GM18502 (cell line): ENCODE results near the gene UTP3.
"Not testable (repeated sequence)": the region's sequence is repeated elsewhere in the genome, so short reads cannot be mapped to it uniquely, and the experiment has no call there.

Experiments used
- ATAC-seq: cut with Tn5 transposase; IDR thresholded peaks from one replicate; pipeline ENCODE4 v1.9.1; 2021; ENCODE audit warnings: mild to moderate bottlenecking; ENCODE audit not compliant: unreplicated experiment, poor library complexity

UTP3 gene, protein sequence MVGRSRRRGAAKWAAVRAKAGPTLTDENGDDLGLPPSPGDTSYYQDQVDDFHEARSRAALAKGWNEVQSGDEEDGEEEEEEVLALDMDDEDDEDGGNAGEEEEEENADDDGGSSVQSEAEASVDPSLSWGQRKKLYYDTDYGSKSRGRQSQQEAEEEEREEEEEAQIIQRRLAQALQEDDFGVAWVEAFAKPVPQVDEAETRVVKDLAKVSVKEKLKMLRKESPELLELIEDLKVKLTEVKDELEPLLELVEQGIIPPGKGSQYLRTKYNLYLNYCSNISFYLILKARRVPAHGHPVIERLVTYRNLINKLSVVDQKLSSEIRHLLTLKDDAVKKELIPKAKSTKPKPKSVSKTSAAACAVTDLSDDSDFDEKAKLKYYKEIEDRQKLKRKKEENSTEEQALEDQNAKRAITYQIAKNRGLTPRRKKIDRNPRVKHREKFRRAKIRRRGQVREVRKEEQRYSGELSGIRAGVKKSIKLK

DNA sequence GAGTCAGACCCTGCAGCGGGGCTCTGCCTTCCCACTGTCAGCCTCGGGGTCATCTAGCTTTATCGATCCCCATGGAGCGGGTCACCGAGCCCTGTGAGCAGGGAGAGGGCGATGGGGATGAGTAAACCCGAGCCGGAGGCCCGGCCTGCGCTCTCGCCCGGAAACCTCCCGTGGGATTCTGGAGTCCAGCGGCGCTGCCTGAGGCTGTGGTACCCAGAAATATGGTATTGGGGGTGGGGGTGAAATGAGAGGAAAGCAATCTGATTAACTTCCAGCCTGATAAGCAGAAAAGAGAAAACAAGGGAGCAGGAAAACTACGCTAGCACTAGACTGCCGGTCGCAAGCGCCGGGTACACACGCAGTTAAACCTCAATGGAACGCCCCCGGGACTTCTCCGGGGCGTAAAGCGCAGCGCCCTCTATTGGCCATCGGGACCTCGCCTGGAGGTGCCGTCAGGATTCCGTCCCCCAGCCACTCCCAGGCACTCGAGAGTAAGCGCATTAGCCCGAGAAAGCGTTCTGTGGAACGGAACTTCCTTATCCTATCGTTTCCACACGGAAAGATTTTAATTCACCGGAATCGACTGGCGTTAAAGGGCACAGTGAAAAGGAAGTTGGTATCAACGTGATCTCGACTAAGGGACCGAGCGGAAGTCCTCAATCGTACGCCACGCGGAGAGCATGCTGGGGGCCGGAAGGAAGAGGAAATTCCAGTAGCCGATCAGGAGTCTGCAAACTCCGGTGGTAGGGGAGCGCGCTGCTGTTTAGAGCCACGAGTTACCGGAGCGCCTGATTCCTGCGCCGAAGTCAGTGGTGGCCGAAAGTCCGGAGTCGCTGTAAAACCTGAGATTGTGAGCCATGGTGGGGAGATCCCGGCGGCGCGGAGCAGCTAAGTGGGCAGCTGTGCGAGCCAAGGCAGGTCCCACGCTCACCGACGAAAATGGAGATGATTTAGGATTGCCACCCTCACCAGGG is at the start of gene UTP3:
Gene UTP3 (plus strand): TSS at position 712 of the 974 bp plus-strand sequence. CDS start 146 bp downstream, at position 858.
- ATAC-seq: peak; percentile 94

DNA sequence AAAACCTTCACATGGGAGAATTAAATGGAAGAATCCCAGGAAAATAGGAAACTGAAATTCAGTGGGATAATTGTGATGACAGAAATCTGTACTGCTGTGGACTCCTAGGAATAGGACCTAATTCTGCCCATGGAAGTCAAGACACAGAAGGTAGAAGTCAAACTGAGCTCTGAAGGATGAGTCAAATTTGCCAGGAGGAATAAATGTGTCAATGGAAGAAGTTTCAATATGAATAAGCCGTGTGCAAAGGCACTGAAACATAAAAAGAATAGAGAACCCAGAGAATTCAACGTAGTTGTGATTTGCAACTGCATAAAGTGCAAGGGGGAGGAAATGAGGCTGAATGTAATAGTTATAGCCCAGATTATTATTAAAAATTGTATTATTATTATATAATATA is 48.1 kb upstream of the UTP3 start:
- ATAC-seq: peak; percentile 86

DNA sequence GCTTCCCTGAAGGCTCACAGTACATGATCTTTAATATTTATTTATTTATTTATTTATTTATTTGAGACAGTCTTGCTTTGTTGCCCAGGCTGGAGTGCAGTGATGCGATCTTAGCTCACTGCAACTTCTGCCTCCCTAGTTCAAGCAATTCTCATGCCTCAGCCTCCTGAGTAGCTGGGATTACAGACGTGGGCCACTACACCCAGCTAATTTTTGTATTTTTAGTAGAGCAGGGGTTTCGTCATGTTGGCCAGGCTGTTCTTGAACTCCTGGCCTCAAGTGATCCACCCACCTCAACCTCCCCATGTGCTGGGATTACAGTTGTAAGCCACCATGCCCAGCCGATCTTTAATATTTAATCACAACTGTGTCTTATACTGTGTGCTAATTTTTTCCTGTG is 37.6 kb upstream of the UTP3 start:
- not testable (repeated sequence) for ATAC-seq

DNA sequence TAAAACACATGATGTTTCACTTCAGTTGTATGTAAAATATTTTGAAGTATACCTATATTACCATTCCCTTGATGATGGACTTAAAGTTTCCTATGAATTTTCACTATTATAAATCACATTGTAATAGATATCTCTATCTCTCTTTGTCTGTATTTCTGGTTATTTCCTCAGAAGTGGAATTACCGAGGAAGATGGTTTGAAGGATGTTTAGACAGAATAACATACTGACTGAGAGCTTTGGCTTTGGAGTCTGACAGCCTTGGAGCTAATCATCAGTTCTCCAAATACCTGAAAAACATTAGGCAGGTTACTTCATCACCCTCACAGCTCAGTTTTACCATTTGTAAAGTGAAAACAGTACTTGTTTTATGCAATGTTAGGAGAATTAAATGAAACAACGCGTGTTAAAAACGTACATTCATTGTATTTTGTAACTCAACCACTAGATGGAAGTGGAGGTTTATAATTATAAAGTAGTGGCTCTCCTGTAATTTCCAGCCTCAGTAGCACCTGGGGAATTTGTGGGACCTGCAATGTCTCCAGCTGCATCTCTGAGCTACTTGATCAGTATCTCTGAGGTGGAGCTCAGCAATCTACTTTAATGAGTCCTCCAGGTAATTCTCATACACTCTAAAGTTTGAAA is 36.3 kb upstream of the UTP3 start:
- peak; percentile 62 for ATAC-seq

DNA sequence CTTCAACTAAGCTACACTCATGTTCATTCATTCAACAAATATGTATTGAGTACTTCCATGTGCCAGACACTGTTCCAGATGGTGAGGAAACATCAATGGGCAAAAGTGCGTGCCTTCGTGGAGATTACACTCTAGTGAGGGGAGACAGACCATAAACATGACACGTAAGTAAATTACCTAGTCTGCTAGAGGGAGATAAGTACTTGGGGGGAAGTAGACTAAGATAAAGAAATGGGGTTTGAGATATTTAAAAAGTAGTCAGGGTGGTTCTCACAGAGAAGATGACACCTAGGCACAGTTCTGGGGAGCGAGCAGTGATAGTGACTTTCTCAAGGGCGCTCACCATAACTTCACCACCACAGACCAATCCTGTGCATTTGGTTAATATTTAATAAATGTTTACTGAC is 33.7 kb upstream of the UTP3 start:
- no peak for ATAC-seq

DNA sequence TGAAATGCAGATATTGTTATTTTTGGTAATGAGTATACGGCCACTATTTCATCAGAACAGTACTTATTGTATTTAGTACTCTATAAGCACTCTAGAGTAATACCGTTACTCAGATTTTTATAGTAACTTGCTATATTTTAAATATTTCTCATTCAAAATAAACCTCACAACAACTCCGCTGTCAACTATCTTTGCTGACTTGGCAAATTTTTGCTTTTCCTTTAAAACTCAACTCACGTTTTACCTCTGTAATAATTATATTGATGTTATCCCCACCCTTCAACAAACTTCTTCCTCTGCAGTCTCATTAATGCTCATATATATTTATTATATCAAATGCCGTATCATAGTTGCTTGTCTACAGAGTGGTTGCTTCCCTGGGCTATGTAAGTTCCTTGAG is 31.0 kb upstream of the UTP3 start:
- ATAC-seq: no peak

DNA sequence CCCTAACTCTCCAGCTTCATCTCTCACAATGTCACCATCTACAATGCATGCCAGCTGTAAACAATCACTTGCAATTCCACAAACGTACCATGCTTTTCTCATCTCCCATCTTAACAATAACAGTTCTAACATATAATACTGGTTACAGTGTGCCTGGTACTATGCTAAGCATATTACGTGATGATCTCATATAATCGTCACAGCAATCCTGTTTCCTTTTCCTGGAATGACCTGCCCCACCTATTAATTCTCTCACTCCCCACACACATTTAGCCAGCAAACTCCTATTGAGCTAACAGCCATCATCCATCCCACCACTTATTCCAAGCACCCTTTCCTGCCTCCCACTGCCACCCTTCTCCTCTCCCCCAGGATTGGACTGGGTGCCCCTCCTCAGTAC is 29.9 kb upstream of the UTP3 start:
- no peak for ATAC-seq

DNA sequence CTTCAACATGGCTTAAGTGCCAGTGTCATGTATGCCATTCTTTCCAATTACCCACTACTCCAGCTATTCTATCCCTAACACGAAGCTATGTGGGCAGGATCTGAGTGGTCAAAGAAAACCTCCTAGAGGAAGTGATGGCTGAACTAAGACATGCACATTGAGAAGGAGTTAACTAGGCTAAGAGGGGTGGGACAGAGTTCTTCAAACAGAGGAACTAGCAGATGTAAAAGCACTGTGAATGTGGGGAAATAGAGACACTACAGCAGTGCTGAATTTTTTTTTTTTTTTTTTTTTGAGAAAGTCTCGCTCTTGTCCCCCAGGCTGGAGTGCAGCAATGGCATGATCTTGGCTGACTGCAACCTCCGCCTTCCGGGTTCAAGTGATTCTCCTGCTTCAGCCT is 28.2 kb upstream of the UTP3 start:
- no peak for ATAC-seq

DNA sequence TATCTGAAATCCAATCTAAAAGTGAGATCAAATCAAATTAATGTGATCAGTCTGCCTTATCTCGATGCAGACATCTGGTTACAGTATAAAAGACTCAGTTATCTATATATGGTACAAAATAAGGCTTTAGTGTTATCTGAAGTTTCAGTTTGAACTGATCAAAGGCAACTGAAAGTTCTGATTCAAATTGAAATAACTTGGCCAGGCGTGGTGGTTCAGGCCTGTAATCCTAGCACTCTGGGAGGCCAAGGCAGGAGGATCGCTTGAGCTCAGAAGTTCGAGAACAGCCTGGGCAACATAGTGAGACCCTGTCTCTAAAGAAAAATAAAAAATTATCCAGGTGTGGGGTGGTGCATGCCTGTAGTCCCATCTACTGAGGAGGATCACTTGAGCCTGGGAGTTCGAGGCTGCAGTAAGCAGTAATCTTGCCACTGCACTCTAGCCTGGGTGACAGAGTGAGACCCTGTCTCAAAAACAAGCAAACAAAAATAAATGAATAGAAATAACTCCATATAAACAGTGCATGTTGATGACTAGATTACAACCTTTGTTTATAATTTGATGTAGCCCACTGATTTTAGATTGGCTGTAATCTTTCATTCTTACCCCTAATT is 26.9 kb upstream of the UTP3 start:
- peak; percentile 76 for ATAC-seq

DNA sequence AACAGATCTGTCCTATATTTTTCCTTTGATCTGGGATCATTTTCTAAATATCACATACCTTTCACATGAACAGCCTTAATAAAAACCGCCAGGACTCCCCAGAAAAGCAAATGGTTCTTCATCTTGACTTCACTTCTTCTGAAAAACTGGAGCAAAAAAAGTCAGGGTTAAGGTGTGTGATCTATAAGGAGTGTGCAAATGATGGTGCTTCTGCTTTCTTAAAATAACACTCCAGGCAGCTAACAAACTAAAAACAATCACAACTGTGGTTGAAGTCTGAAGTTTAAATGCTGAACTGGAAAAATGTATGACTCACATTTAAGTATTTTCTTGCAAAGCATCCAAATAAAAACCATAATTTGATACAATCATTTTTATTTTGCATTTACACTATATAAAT is 22.0 kb upstream of the UTP3 start, which contains the start of gene JCHAIN:
Gene JCHAIN (minus strand): TSS at position 140 of the 400 bp plus-strand sequence. CDS start 18 bp downstream, at position 122.
- peak; percentile 63 for ATAC-seq

DNA sequence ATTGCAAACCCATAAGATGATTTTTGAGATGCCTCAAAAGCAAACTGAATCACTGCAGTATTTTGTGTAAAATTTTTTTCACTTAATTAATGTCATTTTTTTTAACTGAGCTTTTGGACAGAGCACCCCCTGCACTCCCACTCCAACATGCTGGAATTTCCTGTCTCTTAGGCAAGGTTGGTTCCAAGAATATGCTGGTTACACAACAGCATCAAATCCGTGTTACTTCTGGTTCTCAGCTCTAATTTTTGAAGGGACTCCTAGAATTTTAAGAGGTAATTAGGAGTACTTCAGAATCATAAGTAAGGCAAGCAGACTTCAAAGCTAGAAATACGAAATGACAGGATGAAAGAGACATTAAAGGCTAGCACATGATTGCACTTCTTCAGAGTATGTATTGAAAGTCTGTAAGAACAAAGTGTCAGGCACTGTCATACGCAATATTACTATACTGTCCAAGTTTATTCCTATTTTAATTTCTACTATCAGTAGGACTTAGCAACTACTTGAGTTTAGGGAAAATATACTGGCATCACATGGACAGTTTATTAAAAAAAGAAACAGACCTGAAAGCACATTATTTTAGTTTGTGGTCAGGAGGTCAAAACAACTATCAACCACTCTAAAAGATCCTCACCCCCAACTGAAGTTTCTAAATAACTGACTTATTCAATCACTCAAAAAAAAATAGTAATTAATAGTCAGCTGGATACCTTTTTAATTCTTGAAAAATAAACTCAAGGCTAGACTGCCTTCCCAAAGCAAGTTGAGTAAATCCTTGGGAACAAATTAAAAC is 20.4 kb upstream of the UTP3 start:
- ATAC-seq: no peak

DNA sequence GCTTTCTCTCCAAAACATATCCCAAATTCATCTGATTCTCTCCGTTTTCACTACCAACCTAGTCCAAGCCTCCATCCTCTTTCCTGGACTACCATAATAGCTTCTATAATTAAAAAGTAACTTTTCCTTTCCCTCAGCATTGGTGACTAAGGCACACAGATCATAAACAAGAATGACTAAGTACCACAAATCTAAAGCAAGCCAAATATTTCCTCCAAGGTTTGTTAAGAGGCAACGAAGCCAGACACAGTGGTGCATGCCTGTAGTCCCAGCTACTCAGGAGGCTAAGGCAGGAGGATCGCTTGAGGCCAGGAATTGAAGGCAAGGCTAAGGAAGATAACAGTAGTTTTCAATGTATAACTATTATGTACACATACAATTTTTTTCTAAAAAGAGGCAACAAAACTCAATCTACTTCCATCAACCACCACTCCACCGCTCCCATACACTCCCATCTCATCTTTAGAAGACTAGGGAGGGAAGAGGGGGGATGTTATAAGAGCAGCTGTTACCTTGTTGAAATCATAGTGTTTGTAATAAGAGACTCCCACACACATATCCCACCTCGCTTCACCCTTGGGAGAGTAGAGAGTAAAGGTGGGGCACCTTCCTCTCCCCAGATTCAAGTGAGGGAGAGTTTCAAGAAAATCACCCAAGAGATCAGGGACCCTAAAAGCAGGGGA is 17.9 kb upstream of the UTP3 start:
- no peak for ATAC-seq

DNA sequence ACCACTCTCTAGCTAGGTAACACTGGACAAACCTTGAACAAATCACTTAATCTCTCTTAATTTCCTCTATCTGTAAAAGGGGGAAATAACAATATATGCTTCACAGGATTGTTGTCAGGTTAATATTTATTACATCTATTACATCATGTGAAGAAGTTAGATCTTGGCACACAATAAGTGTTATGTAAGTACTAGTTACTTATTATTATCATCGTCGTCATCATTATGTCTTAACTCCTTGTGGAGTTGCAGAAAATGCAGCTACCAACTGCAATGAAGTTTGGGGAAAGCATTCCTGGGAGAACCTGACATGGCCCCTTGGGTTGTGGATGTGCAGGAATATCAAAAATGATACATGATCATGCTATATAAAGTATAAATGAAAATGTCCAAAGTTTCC is 17.2 kb upstream of the UTP3 start:
- no peak for ATAC-seq

DNA sequence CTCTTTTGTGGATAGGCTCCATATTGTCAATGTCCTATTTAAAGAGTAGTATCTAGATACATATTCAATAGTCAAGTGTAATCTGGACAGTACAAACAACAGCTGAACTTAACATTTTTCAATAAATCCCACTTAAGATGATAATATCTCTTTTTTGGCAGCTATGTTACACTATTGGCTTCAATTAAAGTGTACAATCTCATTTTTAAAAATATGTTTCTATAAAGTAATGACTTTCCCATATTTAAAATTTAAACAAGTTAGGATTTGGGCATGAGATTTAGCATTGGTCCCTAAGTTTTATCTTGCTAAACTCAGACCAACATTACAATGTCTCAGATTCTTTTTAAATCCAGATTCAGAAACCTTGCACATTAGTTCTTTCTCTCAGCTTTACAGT is 14.1 kb upstream of the UTP3 start:
- ATAC-seq: no peak

DNA sequence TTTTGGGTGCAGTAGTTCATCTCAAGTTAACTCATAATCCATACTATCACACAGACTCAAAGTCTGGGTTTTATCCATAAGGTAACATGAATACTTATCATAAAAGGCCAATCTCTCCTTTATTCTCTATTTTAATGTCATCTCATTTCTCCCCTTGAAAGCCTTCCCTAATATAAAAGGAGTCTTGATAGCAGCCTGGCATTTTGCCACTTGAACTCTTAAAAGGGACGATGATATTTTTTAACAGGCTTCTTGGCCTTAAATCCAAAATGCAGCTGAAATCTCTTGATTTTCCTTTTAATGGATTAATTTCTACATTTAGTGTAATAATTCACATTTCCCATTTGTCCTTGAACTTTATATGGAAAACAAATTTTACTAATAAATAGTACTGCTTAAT is 13.6 kb upstream of the UTP3 start:
- ATAC-seq: no peak

DNA sequence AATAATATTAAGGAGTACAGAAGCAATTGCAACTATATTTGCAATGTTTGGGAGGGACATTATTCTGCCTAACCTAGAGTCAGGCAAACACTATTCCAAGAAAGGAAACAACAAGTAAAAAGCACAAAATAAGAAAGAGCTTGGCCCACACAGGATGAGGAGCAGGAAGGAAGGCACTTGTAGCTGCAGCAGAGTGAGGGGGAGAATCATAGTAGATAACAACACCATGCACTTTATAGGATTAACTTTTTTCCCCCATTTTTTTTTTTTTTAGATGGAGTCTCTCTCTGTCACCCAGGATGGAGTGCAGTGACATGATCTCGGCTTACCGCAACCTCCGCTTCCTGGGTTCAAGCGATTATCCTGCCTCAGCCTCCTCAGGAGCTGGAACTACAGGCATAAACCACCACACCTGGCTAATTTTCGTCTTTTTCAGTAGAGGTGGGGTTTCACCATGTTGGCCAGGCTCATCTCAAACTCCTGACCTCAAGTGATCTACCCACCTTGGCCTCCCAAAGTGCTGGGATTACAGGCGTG is 11.7 kb upstream of the UTP3 start:
- no peak for ATAC-seq

DNA sequence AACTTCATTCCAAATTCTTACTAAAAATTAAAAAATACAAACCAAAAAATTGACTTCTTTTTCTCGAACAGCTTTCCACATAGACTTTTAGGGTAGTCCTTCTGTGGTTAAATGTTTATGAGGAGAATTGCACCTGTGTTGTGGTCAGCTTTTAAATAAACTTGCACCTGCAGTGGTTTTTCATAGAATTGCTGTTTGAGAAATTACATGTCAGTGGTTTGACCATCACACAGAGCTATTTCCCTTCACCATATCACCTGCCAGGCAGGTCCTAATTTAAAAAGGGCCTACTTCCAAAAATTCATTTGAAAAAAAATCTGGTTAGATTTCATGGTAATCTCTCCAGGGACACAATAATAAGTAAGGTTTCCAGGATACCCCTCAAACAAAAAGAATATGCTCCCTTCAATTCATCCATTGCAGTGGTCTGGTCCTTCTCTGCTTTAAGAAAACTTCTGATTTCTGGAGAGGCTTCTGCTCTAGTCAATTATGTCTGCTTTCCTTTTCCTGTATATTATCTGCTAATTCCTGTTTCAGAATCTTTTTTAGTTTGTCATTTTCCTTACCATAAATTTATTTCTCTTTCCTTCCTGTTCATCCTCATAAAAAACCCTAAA is 9.8 kb upstream of the UTP3 start:
- ATAC-seq: peak; percentile 79

DNA sequence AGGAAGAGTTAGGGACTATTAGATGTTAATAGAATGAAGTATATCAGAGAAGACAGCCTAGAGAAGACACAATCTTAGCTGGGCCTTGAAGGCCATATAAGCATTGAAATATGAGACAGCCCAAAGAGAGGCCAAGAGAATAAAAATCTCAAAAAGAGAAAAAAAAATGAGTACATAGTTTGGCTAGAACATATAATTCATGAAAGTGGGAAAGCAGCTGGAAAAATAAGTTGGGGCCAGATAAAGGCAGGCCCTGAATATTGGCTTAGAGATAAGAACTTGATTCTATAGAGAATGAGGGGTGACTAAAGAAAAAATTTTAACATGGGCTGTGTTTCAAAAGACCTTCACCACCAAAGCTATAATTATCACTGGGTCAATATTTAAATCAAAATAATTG is 7.4 kb upstream of the UTP3 start:
- no peak for ATAC-seq
